Measurements from ENCODE around the gene ADIPOR2.
"Not testable (repeated sequence)": the region's sequence is repeated elsewhere in the genome, so short reads cannot be mapped to it uniquely, and the experiment has no call there.

Gene ADIPOR2

GRCh38 chr12:1732914-1733313 is 42.0 kb downstream of the ADIPOR2 start:
- TF ChIP-seq Cebpa-rat (IDR thresholded peaks at IDR 0.05): no peak
- H3K36me3 ChIP-seq: peaks cover 52% of the 10 kb centered on the region
- no peak overlapping the region for H3K9ac ChIP-seq
- H3K4me2 ChIP-seq: no peak overlapping the region
- H3K27me3 ChIP-seq: no peaks in the 10 kb centered on the region
- H4K20me1 ChIP-seq: peaks cover 47% of the 10 kb centered on the region
- peaks cover 6% of the 10 kb centered on the region for H3K4me1 ChIP-seq
- no peak overlapping the region for H3K27ac ChIP-seq
- peaks cover 28% of the 10 kb centered on the region for H3K9me3 ChIP-seq
- H3K4me3 ChIP-seq: no peak overlapping the region

- H4K20me1 ChIP-seq: peaks cover 53% of the 10 kb centered on the region
- not testable (repeated sequence) for H3K4me3 ChIP-seq, H3K4me1 ChIP-seq, H3K27me3 ChIP-seq, H3K27ac ChIP-seq, H3K4me2 ChIP-seq, H3K9ac ChIP-seq
- H3K9me3 ChIP-seq: peaks cover 23% of the 10 kb centered on the region
- H3K36me3 ChIP-seq: peaks cover 47% of the 10 kb centered on the region
Measured at GRCh38 chr12:1733712-1734111, 42.8 kb downstream of the ADIPOR2 start.

- peaks cover 13% of the 10 kb centered on the region for H3K9me3 ChIP-seq
- H3K4me2 ChIP-seq: no peak overlapping the region
- no peak for TF ChIP-seq Cebpa-rat (IDR thresholded peaks at IDR 0.05)
- H3K27me3 ChIP-seq: no peaks in the 10 kb centered on the region
- no peak overlapping the region for H3K27ac ChIP-seq
- peaks cover 17% of the 10 kb centered on the region; the same call in 1 of the 2 replicates for H3K36me3 ChIP-seq
- peaks cover 62% of the 10 kb centered on the region for H4K20me1 ChIP-seq
- peaks cover 43% of the 10 kb centered on the region for H3K4me1 ChIP-seq
- H3K4me3 ChIP-seq: no peak overlapping the region
- H3K9ac ChIP-seq: no peak overlapping the region
Measured at GRCh38 chr12:1737652-1738286, 46.9 kb downstream of the ADIPOR2 start.

GRCh38 chr12:1738446-1738845 is 47.6 kb downstream of the ADIPOR2 start:
- Histone ChIP-seq H3K4me1 (peaks cover 43% of the 10 kb centered on the region), H3K4me3 (no peak overlapping the region), H3K9ac (no peak overlapping the region), H3K36me3 (peaks cover 18% of the 10 kb centered on the region), H3K27ac (no peak overlapping the region), H3K4me2 (no peak overlapping the region), H3K27me3 (no peaks in the 10 kb centered on the region), H4K20me1 (peaks cover 65% of the 10 kb centered on the region), H3K9me3 (peaks cover 12% of the 10 kb centered on the region)
- TF ChIP-seq Cebpa-rat (IDR thresholded peaks at IDR 0.05): no peak

- Histone ChIP-seq H3K4me2 (no peak overlapping the region), H3K27me3 (no peaks in the 10 kb centered on the region), H3K4me1 (peaks cover 43% of the 10 kb centered on the region), H3K9me3 (peaks cover 15% of the 10 kb centered on the region), H4K20me1 (peaks cover 65% of the 10 kb centered on the region), H3K4me3 (no peak overlapping the region), H3K27ac (no peak overlapping the region), H3K36me3 (peaks cover 25% of the 10 kb centered on the region), H3K9ac (no peak overlapping the region)
- no peak for TF ChIP-seq Cebpa-rat (IDR thresholded peaks at IDR 0.05)
Measured at GRCh38 chr12:1739368-1739767, 48.5 kb downstream of the ADIPOR2 start.

GRCh38 chr12:1740161-1740948 is 49.5 kb downstream of the ADIPOR2 start:
- H3K9ac ChIP-seq: 0 out of 2 replicates have a peak overlapping the region, but pooled peaks have one; percentile 12
- TF ChIP-seq Cebpa-rat (IDR thresholded peaks at IDR 0.05): no peak
- peak overlapping the region; percentile 40 for H3K4me2 ChIP-seq
- H3K4me3 ChIP-seq: no peak overlapping the region
- H3K36me3 ChIP-seq: peaks cover 26% of the 10 kb centered on the region
- peaks cover 50% of the 10 kb centered on the region for H3K4me1 ChIP-seq
- peaks cover 17% of the 10 kb centered on the region for H3K9me3 ChIP-seq
- H3K27me3 ChIP-seq: no peaks in the 10 kb centered on the region
- H4K20me1 ChIP-seq: peaks cover 66% of the 10 kb centered on the region
- H3K27ac ChIP-seq: 0 out of 2 replicates have a peak overlapping the region, but pooled peaks have one; percentile 13

GRCh38 chr12:1741154-1741949 is 50.5 kb downstream of the ADIPOR2 start:
- peaks cover 26% of the 10 kb centered on the region for H3K36me3 ChIP-seq
- no peaks in the 10 kb centered on the region for H3K27me3 ChIP-seq
- H4K20me1 ChIP-seq: peaks cover 74% of the 10 kb centered on the region
- peak overlapping the region; percentile 40 for H3K4me2 ChIP-seq
- no peak overlapping the region for H3K27ac ChIP-seq
- H3K9ac ChIP-seq: no peak overlapping the region
- no peak for TF ChIP-seq Cebpa-rat (IDR thresholded peaks at IDR 0.05)
- H3K4me1 ChIP-seq: peaks cover 60% of the 10 kb centered on the region
- H3K9me3 ChIP-seq: peaks cover 17% of the 10 kb centered on the region
- no peak overlapping the region for H3K4me3 ChIP-seq

- Histone ChIP-seq H3K9me3 (peaks cover 46% of the 10 kb centered on the region), H3K27ac (peak overlapping the region; percentile 53; the same call in 1 of the 2 replicates), H3K9ac (0 out of 2 replicates have a peak overlapping the region, but pooled peaks have one; percentile 17), H3K27me3 (no peaks in the 10 kb centered on the region), H3K4me3 (no peak overlapping the region), H3K4me2 (peak overlapping the region; percentile 68), H3K36me3 (peaks cover 43% of the 10 kb centered on the region), H3K4me1 (peaks cover 58% of the 10 kb centered on the region), H4K20me1 (peaks cover 54% of the 10 kb centered on the region)
- TF ChIP-seq Cebpa-rat (IDR thresholded peaks at IDR 0.05): no peak
Measured at GRCh38 chr12:1744932-1745331, 54.1 kb downstream of the ADIPOR2 start.

- Histone ChIP-seq H3K27me3 (no peaks in the 10 kb centered on the region), H4K20me1 (peaks cover 52% of the 10 kb centered on the region), H3K9me3 (peaks cover 46% of the 10 kb centered on the region), H3K4me2 (no peak overlapping the region), H3K27ac (no peak overlapping the region), H3K9ac (no peak overlapping the region), H3K4me3 (no peak overlapping the region; the same call in 1 of the 2 replicates), H3K36me3 (peaks cover 43% of the 10 kb centered on the region), H3K4me1 (peaks cover 33% of the 10 kb centered on the region)
- no peak for TF ChIP-seq Cebpa-rat (IDR thresholded peaks at IDR 0.05)
Measured at GRCh38 chr12:1747609-1748008, 56.7 kb downstream of the ADIPOR2 start.

Measured in BLaER1 (cell line).